HEK293 (cell line): ENCODE data around the gene DGKQ.

ENCODE experiments used
- CTCF ChIA-PET: fragments of 350-600 bp; formaldehyde crosslinking; extraction: SDS; loops from one replicate; lab custom pipeline; 2021; ENCODE audit warnings: antibody characterized with exemption; lab: Yijun Ruan, JAX
- POLR2A ChIA-PET: fragments of 300-600 bp; formaldehyde crosslinking; extraction: SDS; loops from one replicate; lab custom pipeline; 2020; ENCODE audit warnings: antibody characterized with exemption, inconsistent platforms; lab: Yijun Ruan, JAX
- H3K27ac ChIP-seq: fragments of 200-500 bp; sonication (Bioruptor generic); 2 replicates; pipeline ENCODE4 v1.5.1; 2014; ENCODE audit warnings: low read depth, low read length, control low read depth, inconsistent platforms; ENCODE audit errors: extremely low read depth
- H3K36me3 ChIP-seq, 2 experiments: fragments of 200-500 bp in 1 of 2; sonication (Bioruptor generic) in 1 of 2; 1 replicate in 1 of 2; 2 replicates in 1 of 2; pipeline ENCODE4 v1.5.1; 2014 to 2017; ENCODE audit warnings: inconsistent platforms in 2 of 2, low read length in 2 of 2; ENCODE audit not compliant: control insufficient read depth in 2 of 2, insufficient read depth in 1 of 2
- H3K4me1 ChIP-seq: fragments of 200-500 bp; sonication (Bioruptor generic); 2 replicates; pipeline ENCODE4 v1.5.1; 2014; ENCODE audit warnings: mild to moderate bottlenecking, low read length, inconsistent platforms; ENCODE audit not compliant: control insufficient read depth, insufficient read depth
- H3K4me3 ChIP-seq: 2 replicates; pipeline ENCODE4 v1.5.1; 2011; ENCODE audit warnings: low read depth, mild to moderate bottlenecking, control low read depth, low read length, moderate library complexity
- H3K9me3 ChIP-seq: fragments of 200-500 bp; sonication (Bioruptor generic); 2 replicates; pipeline ENCODE4 v1.5.1; 2014; ENCODE audit warnings: low read depth, low read length, inconsistent platforms; ENCODE audit not compliant: control insufficient read depth, insufficient read depth
- ATF2 ChIP-seq: fragments of 450-650 bp; formaldehyde crosslinking; IDR thresholded peaks from 2 replicates; pipeline ENCODE4 v1.5.1; 2016; ENCODE audit warnings: missing biosample characterization, missing genetic modification characterization, low read depth
- GLIS2 ChIP-seq: fragments of 450-650 bp; formaldehyde crosslinking; IDR thresholded peaks from 2 replicates; pipeline ENCODE4 v1.5.1; 2016; ENCODE audit warnings: missing biosample characterization, missing genetic modification characterization
- HOXA7 ChIP-seq: sonication (generic); formaldehyde crosslinking; IDR thresholded peaks from 2 replicates; pipeline ENCODE4 v1.8.1; 2022; ENCODE audit warnings: missing genetic modification reagents, borderline replicate concordance
- KLF17 ChIP-seq: fragments of 450-650 bp; formaldehyde crosslinking; IDR thresholded peaks from 2 replicates; pipeline ENCODE4 v1.5.1; 2016; ENCODE audit warnings: missing biosample characterization, missing genetic modification characterization
- KLF9 ChIP-seq: fragments of 450-650 bp; formaldehyde crosslinking; IDR thresholded peaks from 2 replicates; pipeline ENCODE4 v1.5.1; 2016; ENCODE audit warnings: missing biosample characterization, missing genetic modification characterization, low read depth
- MEIS1 ChIP-seq: sonication (generic); formaldehyde crosslinking; IDR thresholded peaks from 2 replicates; pipeline ENCODE4 v1.8.1; 2022; ENCODE audit warnings: missing genetic modification reagents, mild to moderate bottlenecking, borderline replicate concordance
- SALL2 ChIP-seq: fragments of 450-650 bp; formaldehyde crosslinking; IDR thresholded peaks from 2 replicates; pipeline ENCODE4 v1.5.0; 2017; ENCODE audit warnings: missing biosample characterization, mild to moderate bottlenecking, missing genetic modification characterization, borderline replicate concordance
- SETDB1 ChIP-seq: IDR thresholded peaks from one replicate; pipeline ENCODE4 v1.6.1; 2017; ENCODE audit warnings: mild to moderate bottlenecking, low read length, moderate library complexity, mixed read lengths; ENCODE audit not compliant: insufficient read length
- YY1 ChIP-seq: fragments of 450-650 bp; formaldehyde crosslinking; IDR thresholded peaks from 2 replicates; pipeline ENCODE4 v1.5.1; 2018; ENCODE audit warnings: missing biosample characterization, missing genetic modification characterization
- YY2 ChIP-seq: fragments of 450-650 bp; formaldehyde crosslinking; IDR thresholded peaks from 2 replicates; pipeline ENCODE4 v1.5.1; 2016; ENCODE audit warnings: missing biosample characterization, missing genetic modification characterization
- ZFP41 ChIP-seq: fragments of 450-650 bp; formaldehyde crosslinking; IDR thresholded peaks from 2 replicates; pipeline ENCODE4 v1.5.1; 2016; ENCODE audit warnings: missing biosample characterization, missing genetic modification characterization, borderline replicate concordance
- ZNF10 ChIP-seq: fragments of 450-650 bp; formaldehyde crosslinking; IDR thresholded peaks from 2 replicates; pipeline ENCODE4 v1.5.1; 2017; ENCODE audit warnings: missing biosample characterization, missing genetic modification characterization
- ZNF146 ChIP-seq: fragments of 450-650 bp; formaldehyde crosslinking; IDR thresholded peaks from 2 replicates; pipeline ENCODE4 v1.5.1; 2016; ENCODE audit warnings: missing biosample characterization, missing genetic modification characterization
- ZNF174 ChIP-seq: fragments of 450-650 bp; formaldehyde crosslinking; IDR thresholded peaks from 2 replicates; pipeline ENCODE4 v1.5.0; 2017; ENCODE audit warnings: missing biosample characterization, mild to moderate bottlenecking, missing genetic modification characterization
- ZNF18 ChIP-seq: fragments of 450-650 bp; formaldehyde crosslinking; IDR thresholded peaks from 2 replicates; pipeline ENCODE4 v1.5.1; 2016; ENCODE audit warnings: missing biosample characterization, missing genetic modification characterization
- ZNF184 ChIP-seq: fragments of 450-650 bp; IDR thresholded peaks from 2 replicates; pipeline ENCODE4 v1.5.1; 2018; ENCODE audit warnings: missing biosample characterization, mild to moderate bottlenecking, missing genetic modification characterization
- ZNF366 ChIP-seq: fragments of 450-650 bp; formaldehyde crosslinking; conservative IDR thresholded peaks from 2 replicates; pipeline ENCODE4 v1.5.1; 2016; ENCODE audit warnings: missing biosample characterization, missing genetic modification characterization
- ZNF433 ChIP-seq: fragments of 450-650 bp; formaldehyde crosslinking; IDR thresholded peaks from 2 replicates; pipeline ENCODE4 v1.5.1; 2016; ENCODE audit warnings: missing biosample characterization, missing genetic modification characterization, low read depth
- ZNF449 ChIP-seq: fragments of 450-650 bp; formaldehyde crosslinking; IDR thresholded peaks from 2 replicates; pipeline ENCODE4 v1.5.1; 2017; ENCODE audit warnings: missing biosample characterization, mild to moderate bottlenecking, missing genetic modification characterization, moderate library complexity
- ZNF560 ChIP-seq: fragments of 450-650 bp; formaldehyde crosslinking; IDR thresholded peaks from 2 replicates; pipeline ENCODE4 v1.5.1; 2017; ENCODE audit warnings: missing biosample characterization, missing genetic modification characterization, borderline replicate concordance
- ZNF596 ChIP-seq: fragments of 450-650 bp; IDR thresholded peaks from 2 replicates; pipeline ENCODE4 v1.5.0; 2018; ENCODE audit warnings: missing biosample characterization, mild to moderate bottlenecking, missing genetic modification characterization, moderate library complexity
- ZNF664 ChIP-seq: fragments of 450-650 bp; formaldehyde crosslinking; IDR thresholded peaks from 2 replicates; pipeline ENCODE4 v1.5.1; 2016; ENCODE audit warnings: missing biosample characterization, missing genetic modification characterization
- ZNF692 ChIP-seq: fragments of 450-650 bp; formaldehyde crosslinking; IDR thresholded peaks from 2 replicates; pipeline ENCODE4 v1.5.1; 2016; ENCODE audit warnings: missing biosample characterization, missing genetic modification characterization
- ZNF830 ChIP-seq: fragments of 450-650 bp; IDR thresholded peaks from 2 replicates; pipeline ENCODE4 v1.5.0; 2018; ENCODE audit warnings: missing biosample characterization, missing genetic modification characterization, low read depth, mild to moderate bottlenecking, moderate library complexity

Gene DGKQ

GRCh38 chr4:917992-918391 is 55.4 kb downstream of the DGKQ start:
- no peak for TF ChIP-seq ZNF830 (tag by site-specific recombination)
- CTCF ChIA-PET, result no interaction called here

GRCh38 chr4:917466-917865 is 55.9 kb downstream of the DGKQ start:
- Histone ChIP-seq H3K36me3 (peaks cover 0 to 10% of the 10 kb centered on the region in 2 experiments; a peak in 1 of 3 replicates), H3K4me3 (no peak overlapping the region), H3K9me3 (no peaks in the 10 kb centered on the region), H3K4me1 (no peaks in the 10 kb centered on the region), H3K27ac (no peak overlapping the region)
- ChIA-PET POLR2A (interaction anchor here (1.4 kb wide), 1 partner anchor 15 kb away, joined by 3 read pairs; the partner anchor contains the start of genes GAK and TMEM175), CTCF (no interaction called here)
- TF ChIP-seq ZFP41 (tag by site-specific recombination), result no peak
- no peak for TF ChIP-seq ZNF146
- TF ChIP-seq ZNF596 (tag by site-specific recombination), result no peak
- no peak for TF ChIP-seq YY2 (tag by site-specific recombination)
- TF ChIP-seq GLIS2 (tag by site-specific recombination), result no peak
- TF ChIP-seq ZNF664 (tag by site-specific recombination), result no peak
- TF ChIP-seq ZNF366 (tag by site-specific recombination), result no peak
- TF ChIP-seq ZNF692 (tag by site-specific recombination), result no peak
- no peak for TF ChIP-seq HOXA7
- TF ChIP-seq KLF17 (tag by site-specific recombination), result no peak
- TF ChIP-seq SALL2 (tag by site-specific recombination), result no peak
- TF ChIP-seq KLF9 (tag by site-specific recombination), result no peak
- TF ChIP-seq SETDB1, result no peak
- TF ChIP-seq ZNF449 (tag by site-specific recombination), result no peak
- TF ChIP-seq ZNF184 (tag by site-specific recombination), result no peak

More at GRCh38 chr4:917992-918391, 55.4 kb downstream of the DGKQ start:
- peaks cover 0 to 8% of the 10 kb centered on the region in 2 experiments; a peak in 1 of 3 replicates for H3K36me3 ChIP-seq
- no peak overlapping the region for H3K4me3 ChIP-seq
- H3K4me1 ChIP-seq, result no peaks in the 10 kb centered on the region
- H3K27ac ChIP-seq, result no peak overlapping the region
- POLR2A ChIA-PET, result interaction anchor here (1.4 kb wide), 1 partner anchor 14 kb away, joined by 3 read pairs; the partner anchor contains the start of genes GAK and TMEM175
- H3K9me3 ChIP-seq, result no peaks in the 10 kb centered on the region

GRCh38 chr4:915595-915994 is 57.8 kb downstream of the DGKQ start:
- no peak overlapping the region for H3K27ac ChIP-seq
- H3K9me3 ChIP-seq, result no peaks in the 10 kb centered on the region
- ChIA-PET POLR2A (no interaction called here), CTCF (no interaction called here)
- H3K4me1 ChIP-seq, result no peaks in the 10 kb centered on the region
- no peak for TF ChIP-seq ATF2 (tag by site-specific recombination)
- no peak for TF ChIP-seq YY1 (tag by site-specific recombination)
- no peak for TF ChIP-seq ZNF560
- no peak for TF ChIP-seq ZNF174 (tag by site-specific recombination)
- no peak for TF ChIP-seq MEIS1 (CRISPR knock-in tag)
- no peak for TF ChIP-seq ZNF18
- no peak for TF ChIP-seq ZNF10 (tag by site-specific recombination)
- TF ChIP-seq ZNF433 (tag by site-specific recombination), result no peak
- peaks cover 0 to 28% of the 10 kb centered on the region in 2 experiments; a peak in 1 of 3 replicates for H3K36me3 ChIP-seq
- H3K4me3 ChIP-seq, result no peak overlapping the region
